Epithelial cell of proximal tubule (primary cell): Measurements from ENCODE around the gene BLVRB. TPM values are rescaled to one million over a fixed set of nuclear protein-coding genes. Genes with fewer than 3 reads are reported as not detected.

ENCODE experiments used
- DNase-seq: peaks from one replicate; pipeline ENCODE4 v3.0.0-alpha.2; 2011; ENCODE audit warnings: low read depth
- H3K4me3 ChIP-seq: 2 replicates; pipeline ENCODE4 v1.5.1; 2011; ENCODE audit warnings: low read depth, mild to moderate bottlenecking, low read length
- total RNA-seq: library from RNA; depleted of rRNA; stranded (reverse); fragments of >200 nt; gene quantifications from 2 replicates; pipeline ENCODE4 v1.2.3, GENCODE V29; 2015
- TF ChIP-seq, protein P1 (sequence below): conservative IDR thresholded peaks from 2 replicates; pipeline ENCODE4 v1.5.1; 2012; ENCODE audit warnings: low read depth, mild to moderate bottlenecking, low read length

Gene BLVRB
- total RNA-seq, 1 donor from 2014 or later: 34.0 TPM

DNA sequence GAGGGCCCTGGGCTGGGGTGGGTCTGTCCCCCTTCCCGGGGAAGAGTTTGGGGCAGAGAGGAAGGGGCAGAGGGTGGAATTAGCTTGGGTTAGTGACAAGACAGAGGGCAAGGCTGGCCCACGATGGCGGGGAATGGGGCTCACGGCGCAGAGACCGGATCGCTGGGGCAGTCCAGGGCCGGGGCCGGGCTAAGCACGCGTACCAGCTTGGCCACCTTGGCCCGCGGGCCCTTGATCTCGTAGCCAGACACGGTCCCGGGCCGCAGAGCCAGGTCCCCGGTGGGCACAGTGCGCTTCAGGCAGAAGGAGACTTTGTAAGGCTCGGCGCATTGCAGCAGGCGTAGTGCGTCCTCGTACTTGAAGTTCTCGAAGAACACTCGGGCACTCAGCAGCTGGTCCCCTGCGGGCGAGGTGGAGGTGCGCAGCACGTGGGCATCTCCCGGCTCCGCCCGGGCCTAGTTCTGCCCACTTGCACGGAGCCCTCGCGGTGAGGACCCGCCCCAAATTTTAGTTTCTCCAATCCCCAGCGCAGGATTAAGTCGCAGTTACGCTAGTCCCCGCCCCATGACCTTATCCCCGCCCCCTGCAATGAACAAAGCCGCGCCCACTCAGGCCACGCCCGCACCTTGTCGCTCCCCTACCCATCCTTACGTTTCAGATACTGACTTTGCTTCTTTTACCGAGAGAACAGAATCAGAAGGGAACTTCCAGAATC lies 67.0 kb downstream of the BLVRB start:
- no peak overlapping the region for H3K4me3 ChIP-seq
- no peak for DNase-seq
- TF ChIP-seq, protein P1, sequence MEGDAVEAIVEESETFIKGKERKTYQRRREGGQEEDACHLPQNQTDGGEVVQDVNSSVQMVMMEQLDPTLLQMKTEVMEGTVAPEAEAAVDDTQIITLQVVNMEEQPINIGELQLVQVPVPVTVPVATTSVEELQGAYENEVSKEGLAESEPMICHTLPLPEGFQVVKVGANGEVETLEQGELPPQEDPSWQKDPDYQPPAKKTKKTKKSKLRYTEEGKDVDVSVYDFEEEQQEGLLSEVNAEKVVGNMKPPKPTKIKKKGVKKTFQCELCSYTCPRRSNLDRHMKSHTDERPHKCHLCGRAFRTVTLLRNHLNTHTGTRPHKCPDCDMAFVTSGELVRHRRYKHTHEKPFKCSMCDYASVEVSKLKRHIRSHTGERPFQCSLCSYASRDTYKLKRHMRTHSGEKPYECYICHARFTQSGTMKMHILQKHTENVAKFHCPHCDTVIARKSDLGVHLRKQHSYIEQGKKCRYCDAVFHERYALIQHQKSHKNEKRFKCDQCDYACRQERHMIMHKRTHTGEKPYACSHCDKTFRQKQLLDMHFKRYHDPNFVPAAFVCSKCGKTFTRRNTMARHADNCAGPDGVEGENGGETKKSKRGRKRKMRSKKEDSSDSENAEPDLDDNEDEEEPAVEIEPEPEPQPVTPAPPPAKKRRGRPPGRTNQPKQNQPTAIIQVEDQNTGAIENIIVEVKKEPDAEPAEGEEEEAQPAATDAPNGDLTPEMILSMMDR: no peak

Other genes starting within 250 kb of the BLVRB start
- not detected in 2 replicates for gene TTC9B, start 247.4 kb downstream of the BLVRB start, total RNA-seq
- 0.14 and 0.23 TPM in 2 replicates for gene CCNP, start 239.1 kb downstream of the BLVRB start, total RNA-seq
- 46.4 and 77.0 TPM in 2 replicates for gene AKT2, start 180.4 kb downstream of the BLVRB start, total RNA-seq
- gene C19orf47, start 117.3 kb downstream of the BLVRB start, total RNA-seq: 10.6 and 13.5 TPM in 2 replicates
- gene PLD3, start 117.0 kb downstream of the BLVRB start, total RNA-seq: 148 and 284 TPM in 2 replicates
- not detected in 2 replicates for gene HIPK4, start 75.6 kb downstream of the BLVRB start, total RNA-seq
- 0.80 and 1.3 TPM in 2 replicates for gene PRX, start 52.4 kb downstream of the BLVRB start, total RNA-seq
- 14.2 and 14.5 TPM in 2 replicates for gene SERTAD1, start 39.8 kb downstream of the BLVRB start, total RNA-seq
- gene SERTAD3, start 21.4 kb downstream of the BLVRB start, total RNA-seq: 11.3 and 18.1 TPM in 2 replicates
- 0.14 and 0.17 TPM in 2 replicates for gene SPTBN4, start 1.3 kb upstream of the BLVRB start, total RNA-seq
- gene SHKBP1, start 111.1 kb upstream of the BLVRB start, total RNA-seq: 108 and 113 TPM in 2 replicates
- 24.4 and 149 TPM in 2 replicates for gene LTBP4, start 135.6 kb upstream of the BLVRB start, total RNA-seq
- gene NUMBL, start 224.9 kb upstream of the BLVRB start, total RNA-seq: 13.3 and 32.0 TPM in 2 replicates